SK-N-SH (cell line): Measurements from ENCODE around the gene ERVMER34-1.

ENCODE experiments used
- CTCF ChIP-seq: fragments of 200-600 bp; sonication (generic); IDR thresholded peaks from 2 replicates; pipeline ENCODE4 v1.6.1; 2017; ENCODE audit warnings: antibody characterized with exemption, mild to moderate bottlenecking, moderate library complexity
- GABPA ChIP-seq: IDR thresholded peaks from 2 replicates; pipeline ENCODE4 v1.4.0; 2012; ENCODE audit warnings: low read depth, mild to moderate bottlenecking
- MAX ChIP-seq: IDR thresholded peaks from 2 replicates; pipeline ENCODE4 v1.4.0; 2012; ENCODE audit warnings: low read depth
- NFIC ChIP-seq: IDR thresholded peaks from 2 replicates; pipeline ENCODE4 v1.4.0; 2012; ENCODE audit warnings: borderline replicate concordance
- NRF1 ChIP-seq: IDR thresholded peaks from 2 replicates; pipeline ENCODE4 v1.6.1; 2012; ENCODE audit warnings: low read depth, mild to moderate bottlenecking, low read length
- REST ChIP-seq: IDR thresholded peaks from 2 replicates; pipeline ENCODE4 v1.6.1; 2012; ENCODE audit warnings: mild to moderate bottlenecking, low read depth, low read length, moderate library complexity
- SMC3 ChIP-seq: IDR thresholded peaks from 2 replicates; pipeline ENCODE4 v1.6.1; 2012; ENCODE audit warnings: low read depth, low read length, improper control_type of control experiment
- TEAD4 ChIP-seq: IDR thresholded peaks from 2 replicates; pipeline ENCODE4 v1.4.0; 2012; ENCODE audit warnings: mild to moderate bottlenecking, borderline replicate concordance; ENCODE audit not compliant: insufficient read depth
- USF2 ChIP-seq: fragments of 150-350 bp; IDR thresholded peaks from 2 replicates; pipeline ENCODE4 v1.6.1; 2017; ENCODE audit warnings: antibody characterized with exemption, low read length, low read depth, borderline replicate concordance
- YY1 ChIP-seq: IDR thresholded peaks from 2 replicates; pipeline ENCODE4 v1.4.0; 2012; ENCODE audit warnings: low read depth, mild to moderate bottlenecking

GRCh38 chr4:52729586-52729985, 21.6 kb downstream of the ERVMER34-1 start:
- TF ChIP-seq YY1 = no peak
- no peak for TF ChIP-seq GABPA
- TF ChIP-seq SMC3 = no peak
- TF ChIP-seq CTCF = no peak
- TF ChIP-seq USF2 = no peak
- TF ChIP-seq NFIC = no peak
- no peak for TF ChIP-seq MAX
- no peak for TF ChIP-seq REST
- no peak for TF ChIP-seq NRF1
- TF ChIP-seq TEAD4 = no peak
